CD4-positive, alpha-beta T cell treated with Interleukin-15 for 4 hours (primary cell): Measurements from ENCODE around the gene SCTR.
"Not testable (repeated sequence)": the region's sequence is repeated elsewhere in the genome, so short reads cannot be mapped to it uniquely, and the experiment has no call there.

ENCODE experiments used
- DNase-seq: peaks from one replicate; pipeline ENCODE4 v3.0.0-alpha.2; 2020; ENCODE audit warnings: low spot score

The SCTR gene

DNA sequence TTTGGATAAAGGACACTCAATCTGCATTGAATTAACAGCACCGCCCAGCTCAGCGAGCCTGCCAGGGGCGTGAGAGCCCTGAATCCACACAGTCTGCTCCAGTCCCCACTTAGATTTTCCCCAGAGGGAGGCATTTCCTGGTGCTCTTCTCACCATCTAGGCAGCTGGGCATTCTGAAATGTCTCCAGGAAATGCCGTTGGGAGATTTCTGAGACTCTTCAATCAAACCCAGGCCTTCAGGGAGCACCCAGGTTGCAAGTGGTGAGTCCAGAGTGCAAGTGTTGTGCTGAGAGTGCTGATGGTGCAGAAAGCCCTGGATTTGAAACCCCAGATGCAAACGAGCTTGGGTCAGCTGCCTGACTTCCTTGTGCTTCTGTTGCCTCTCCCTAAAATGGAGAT lies 116.1 kb downstream of the SCTR start:
- no peak for DNase-seq

DNA sequence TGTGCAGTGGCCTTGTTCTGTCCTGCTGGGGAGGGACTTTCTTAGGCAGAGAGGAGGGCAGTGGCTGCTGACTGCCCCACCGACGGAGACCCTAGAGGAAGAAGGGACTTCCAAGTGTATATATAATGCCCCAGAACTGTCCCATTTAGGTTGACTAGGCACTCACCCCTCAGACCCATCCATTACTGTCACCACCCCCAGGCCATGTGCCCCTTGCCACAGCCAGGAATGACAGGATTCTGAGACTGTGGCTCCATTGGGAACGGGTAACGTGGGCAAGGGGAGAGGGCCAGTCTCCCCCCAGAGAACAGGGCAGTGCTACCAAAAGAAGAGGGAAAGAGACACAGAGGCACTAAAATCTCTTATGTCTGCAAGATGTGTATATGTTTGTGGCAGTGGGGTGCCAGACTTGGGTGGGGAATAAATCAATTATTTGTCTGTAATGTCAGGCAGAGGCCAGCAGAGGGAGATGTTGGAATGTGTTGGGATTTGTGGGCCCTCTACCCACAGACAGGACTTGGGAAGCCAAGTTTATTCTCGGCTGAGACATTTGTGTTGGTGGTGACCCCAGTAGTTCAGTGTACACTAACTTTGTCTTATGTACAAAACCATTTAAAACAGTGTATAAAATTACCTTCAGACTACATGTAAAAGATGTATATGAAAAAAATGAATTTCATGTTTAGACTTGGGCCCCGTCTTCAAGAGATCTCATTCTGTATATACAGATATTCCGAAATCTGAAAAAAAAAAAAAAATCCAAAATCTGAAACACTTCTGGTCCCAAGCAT lies 116.7 kb downstream of the SCTR start:
- DNase-seq: peak; percentile 22

DNA sequence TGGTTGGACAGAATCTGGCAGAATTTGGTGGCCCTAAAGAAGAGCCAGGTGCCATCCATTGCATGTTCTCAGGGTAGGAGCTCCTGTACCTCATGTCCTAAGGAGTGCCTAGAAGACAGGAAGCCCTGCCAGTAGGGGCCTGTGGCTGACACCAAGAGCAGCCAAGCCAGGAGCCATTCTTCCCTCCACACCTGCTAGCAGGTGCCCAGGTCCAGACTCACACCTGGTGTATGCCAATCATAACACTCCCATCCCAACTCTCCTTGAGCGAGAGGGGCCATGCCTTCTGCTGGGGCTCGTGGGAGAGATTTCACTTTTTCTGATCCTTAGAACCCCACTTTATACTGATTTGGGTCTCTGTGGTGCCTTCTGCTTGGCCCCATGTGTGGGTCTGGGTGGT lies 119.1 kb downstream of the SCTR start:
- DNase-seq: no peak

GRCh38 chr2:119403618-119404017 lies 120.7 kb downstream of the SCTR start:
- not testable (repeated sequence) for DNase-seq

DNA sequence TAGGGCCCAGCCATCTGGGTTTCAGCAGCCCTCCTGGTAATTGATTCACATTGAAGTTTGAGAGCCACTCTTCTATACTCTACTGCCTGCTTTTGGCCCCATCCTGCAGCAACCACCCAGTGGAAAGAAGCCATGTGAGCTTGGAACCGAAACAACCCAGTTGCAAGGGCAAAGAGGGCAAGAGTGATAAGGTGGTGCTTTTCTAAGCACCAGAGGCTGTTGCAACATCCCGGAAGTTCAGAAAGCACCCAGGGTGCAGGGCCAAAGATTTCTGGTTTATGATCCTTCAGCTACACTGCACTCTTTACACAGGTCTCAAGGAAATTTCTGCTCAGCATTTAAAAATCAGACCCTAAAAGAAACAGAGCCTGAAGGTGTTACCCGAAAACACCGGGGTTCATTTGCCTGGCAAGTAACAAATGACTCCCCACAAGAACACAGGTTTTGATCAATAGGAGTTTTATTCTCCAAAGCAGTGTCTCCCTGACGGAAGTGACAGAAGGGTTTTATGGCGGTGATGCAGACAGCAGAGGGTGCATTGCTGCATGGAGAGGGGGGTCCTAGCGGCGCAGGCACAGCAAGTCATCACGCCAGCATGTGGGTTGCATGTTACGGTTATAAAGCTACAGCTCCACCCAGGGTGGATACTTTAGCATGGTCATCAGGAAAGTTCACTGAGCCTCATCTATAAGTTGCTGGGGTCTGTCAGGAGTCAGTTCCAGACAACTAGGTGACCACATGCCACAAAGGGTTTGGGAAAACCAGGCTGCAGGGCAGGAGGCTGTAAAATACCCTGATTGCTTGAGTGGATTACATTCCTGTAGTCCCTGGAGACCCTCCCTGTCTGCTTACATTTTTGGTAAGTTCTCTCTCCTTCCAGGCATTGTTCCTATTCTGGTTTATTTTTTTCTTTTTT lies 121.4 kb downstream of the SCTR start:
- DNase-seq: no peak

- no peak for DNase-seq
Measured at GRCh38 chr2:119402106-119402505, 122.2 kb downstream of the SCTR start.

DNA sequence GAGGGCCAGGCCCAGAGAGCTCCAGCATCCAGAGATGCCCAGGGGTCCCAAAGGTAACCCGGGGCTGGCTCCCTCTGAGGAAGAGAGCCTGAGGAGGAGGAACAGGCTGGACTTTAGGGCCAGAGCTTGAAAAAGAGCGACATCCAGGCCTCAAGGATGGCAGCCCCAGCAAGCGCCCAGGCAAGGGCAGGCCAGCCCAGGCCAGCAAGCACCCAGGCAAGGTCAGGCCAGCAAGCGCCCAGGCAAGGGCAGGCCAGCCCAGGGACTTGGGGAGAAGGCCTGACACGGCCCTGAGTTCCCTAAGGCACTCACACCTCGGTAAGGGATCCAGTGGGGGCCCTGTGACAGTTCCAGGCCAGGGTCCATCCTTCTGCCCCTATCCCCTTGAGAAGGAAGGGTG lies 127.1 kb downstream of the SCTR start:
- DNase-seq: no peak

DNA sequence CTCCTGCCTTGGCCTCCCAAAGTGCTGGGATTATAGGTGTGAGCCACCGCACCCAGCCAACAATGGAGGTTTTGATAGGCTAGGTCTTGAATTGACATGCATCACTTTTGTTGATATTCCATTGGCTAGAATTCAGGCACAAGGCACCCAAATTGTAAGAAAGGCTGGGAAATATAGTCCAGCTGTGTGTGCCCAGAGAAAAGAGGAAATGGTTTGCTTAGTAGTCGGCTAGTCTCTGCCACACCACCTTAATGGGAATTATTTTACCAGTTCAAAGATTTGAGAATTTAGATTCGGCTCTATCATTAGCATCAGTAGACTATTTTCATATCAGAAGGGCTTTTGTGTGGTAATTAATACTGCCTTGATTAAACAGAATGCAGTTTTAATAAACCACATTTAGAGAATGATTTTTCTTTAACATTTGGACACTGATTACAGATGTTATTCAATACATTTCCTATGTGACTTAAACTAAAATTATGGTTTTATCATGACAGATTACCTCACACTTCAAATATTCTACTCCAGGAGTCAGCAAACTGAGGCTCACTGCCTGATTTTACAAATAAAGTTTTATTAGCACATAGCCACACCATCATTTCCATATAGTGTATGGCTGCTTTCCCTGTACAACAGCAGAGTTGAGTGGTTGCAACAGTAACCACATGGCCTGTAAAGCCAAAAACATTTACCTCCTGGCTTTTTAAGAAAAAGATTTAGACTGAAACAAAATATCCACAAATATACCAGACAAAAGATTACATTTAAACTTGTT lies 130.1 kb downstream of the SCTR start:
- DNase-seq: no peak
